H7 (cell line): Measurements from ENCODE around the gene IFNA5. TPM values are rescaled to one million over a fixed set of nuclear protein-coding genes. Genes with fewer than 3 reads are reported as not detected.

Experiments
- DNase-seq: peaks from one replicate; pipeline ENCODE4 v3.0.0; 2012
- H3K27me3 ChIP-seq: 2 replicates; pipeline ENCODE4 v1.6.0; 2011; ENCODE audit warnings: mild to moderate bottlenecking, low read length; ENCODE audit not compliant: control insufficient read depth, insufficient read depth
- H3K36me3 ChIP-seq: replicated peaks from 2 replicates; pipeline ENCODE4 v1.5.1; 2011; ENCODE audit warnings: low read length; ENCODE audit not compliant: control insufficient read depth, insufficient read depth
- H3K4me3 ChIP-seq: 2 replicates; pipeline ENCODE4 v1.5.1; 2011; ENCODE audit warnings: low read depth, mild to moderate bottlenecking, control low read depth, low read length, moderate library complexity; ENCODE audit not compliant: insufficient read depth
- total RNA-seq: library from RNA; depleted of rRNA; stranded (reverse); fragments of >200 nt; shearing (Covaris generic); gene quantifications from 2 replicates; pipeline ENCODE4 v1.2.3, GENCODE V29; 2014; rRNA removed

Gene IFNA5
- total RNA-seq, 1 experiment from 2014 or later = not detected

- no peak overlapping the region for H3K4me3 ChIP-seq
- H3K36me3 ChIP-seq = no peaks in the 10 kb centered on the region
- peaks cover 51% of the 10 kb centered on the region for H3K27me3 ChIP-seq
- DNase-seq = no peak
Measured at GRCh38 chr9:21266733-21267484, 38.2 kb downstream of the IFNA5 start.

- Histone ChIP-seq H3K36me3 (no peaks in the 10 kb centered on the region), H3K27me3 (peaks cover 52% of the 10 kb centered on the region), H3K4me3 (no peak overlapping the region)
- no peak for DNase-seq
Measured at GRCh38 chr9:21265421-21266189, 39.5 kb downstream of the IFNA5 start.

GRCh38 chr9:21255538-21256212 is 49.4 kb downstream of the IFNA5 start:
- H3K36me3 ChIP-seq = no peaks in the 10 kb centered on the region
- DNase-seq = no peak
- no peak overlapping the region for H3K4me3 ChIP-seq
- H3K27me3 ChIP-seq = no peaks in the 10 kb centered on the region; the same call in 1 of the 2 replicates

Other genes with a start within 250 kb of the IFNA5 start
- not detected in 2 replicates for gene IFNB1, start 227.4 kb downstream of the IFNA5 start, total RNA-seq
- gene IFNW1, start 163.5 kb downstream of the IFNA5 start, total RNA-seq = not detected in 2 replicates
- gene IFNA21, start 138.7 kb downstream of the IFNA5 start, total RNA-seq = not detected in 2 replicates
- gene IFNA4, start 117.7 kb downstream of the IFNA5 start, total RNA-seq = not detected in 2 replicates
- not detected in 2 replicates for gene IFNA7, start 103.1 kb downstream of the IFNA5 start, total RNA-seq
- gene IFNA10, start 98.2 kb downstream of the IFNA5 start, total RNA-seq = not detected in 2 replicates
- gene IFNA16, start 88.0 kb downstream of the IFNA5 start, total RNA-seq = not detected in 2 replicates
- not detected in 2 replicates for gene IFNA17, start 77.1 kb downstream of the IFNA5 start, total RNA-seq
- gene IFNA14, start 65.3 kb downstream of the IFNA5 start, total RNA-seq = not detected in 2 replicates
- 12.1 and 12.2 TPM in 2 replicates for gene KLHL9, start 30.1 kb upstream of the IFNA5 start, total RNA-seq
- gene IFNA6, start 45.6 kb upstream of the IFNA5 start, total RNA-seq = not detected in 2 replicates
- not detected in 2 replicates for gene IFNA13, start 62.7 kb upstream of the IFNA5 start, total RNA-seq
- gene IFNA2, start 80.1 kb upstream of the IFNA5 start, total RNA-seq = not detected in 2 replicates
- gene IFNA8, start 103.8 kb upstream of the IFNA5 start, total RNA-seq = not detected in 2 replicates
- not detected in 2 replicates for gene IFNA1, start 135.1 kb upstream of the IFNA5 start, total RNA-seq
- not detected in 2 replicates for gene IFNE, start 177.0 kb upstream of the IFNA5 start, total RNA-seq